OCI-LY7 (cell line): Measurements from ENCODE around the gene SLC39A12.

ENCODE experiments used
- EZH2phosphoT487 ChIP-seq: fragments of 200-600 bp; sonication (generic); IDR thresholded peaks from 2 replicates; pipeline ENCODE4 v1.6.1; 2018; ENCODE audit warnings: low read depth, borderline replicate concordance, mild to moderate bottlenecking, mixed run types, antibody characterized with exemption, low read length, moderate library complexity, mixed read lengths
- TF ChIP-seq, protein P1 (sequence below): fragments of 200-600 bp; sonication (generic); conservative IDR thresholded peaks from 2 replicates; pipeline ENCODE4 v1.5.1; 2014; ENCODE audit warnings: mild to moderate bottlenecking, antibody characterized with exemption, low read length, moderate library complexity, mixed read lengths

DNA sequence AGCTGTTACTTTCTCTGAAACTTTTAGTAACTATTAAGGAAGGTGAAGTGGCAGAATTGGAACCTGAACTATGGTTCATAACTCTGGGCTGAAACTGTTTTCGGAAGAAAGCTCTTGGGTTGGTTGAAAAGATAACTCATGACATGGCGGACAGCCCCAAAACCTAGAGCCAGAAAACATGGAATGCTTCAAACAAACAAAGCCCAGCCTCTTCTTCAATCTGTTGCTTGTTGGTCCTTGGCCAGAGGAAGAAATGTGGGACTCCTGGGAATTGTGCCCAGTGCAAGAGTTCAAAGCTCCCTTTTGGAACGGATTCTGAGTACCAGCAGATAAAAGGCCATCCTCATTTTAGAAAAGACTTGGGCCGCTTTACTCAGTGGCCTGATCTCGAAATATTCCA lies 135.6 kb downstream of the SLC39A12 start:
- TF ChIP-seq, protein P1, sequence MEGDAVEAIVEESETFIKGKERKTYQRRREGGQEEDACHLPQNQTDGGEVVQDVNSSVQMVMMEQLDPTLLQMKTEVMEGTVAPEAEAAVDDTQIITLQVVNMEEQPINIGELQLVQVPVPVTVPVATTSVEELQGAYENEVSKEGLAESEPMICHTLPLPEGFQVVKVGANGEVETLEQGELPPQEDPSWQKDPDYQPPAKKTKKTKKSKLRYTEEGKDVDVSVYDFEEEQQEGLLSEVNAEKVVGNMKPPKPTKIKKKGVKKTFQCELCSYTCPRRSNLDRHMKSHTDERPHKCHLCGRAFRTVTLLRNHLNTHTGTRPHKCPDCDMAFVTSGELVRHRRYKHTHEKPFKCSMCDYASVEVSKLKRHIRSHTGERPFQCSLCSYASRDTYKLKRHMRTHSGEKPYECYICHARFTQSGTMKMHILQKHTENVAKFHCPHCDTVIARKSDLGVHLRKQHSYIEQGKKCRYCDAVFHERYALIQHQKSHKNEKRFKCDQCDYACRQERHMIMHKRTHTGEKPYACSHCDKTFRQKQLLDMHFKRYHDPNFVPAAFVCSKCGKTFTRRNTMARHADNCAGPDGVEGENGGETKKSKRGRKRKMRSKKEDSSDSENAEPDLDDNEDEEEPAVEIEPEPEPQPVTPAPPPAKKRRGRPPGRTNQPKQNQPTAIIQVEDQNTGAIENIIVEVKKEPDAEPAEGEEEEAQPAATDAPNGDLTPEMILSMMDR, result no peak
- TF ChIP-seq EZH2phosphoT487, result no peak
